ENCODE measurements around the gene TSPEAR.
A peak's percentile ranks its signal among the peaks of the same experiment; 100 is the strongest.

The TSPEAR gene

GRCh38 chr21:44740742-44741141, 29.4 kb upstream of the TSPEAR start:
- no peak for DNase-seq (ENCODE audit: low read depth)

DNA sequence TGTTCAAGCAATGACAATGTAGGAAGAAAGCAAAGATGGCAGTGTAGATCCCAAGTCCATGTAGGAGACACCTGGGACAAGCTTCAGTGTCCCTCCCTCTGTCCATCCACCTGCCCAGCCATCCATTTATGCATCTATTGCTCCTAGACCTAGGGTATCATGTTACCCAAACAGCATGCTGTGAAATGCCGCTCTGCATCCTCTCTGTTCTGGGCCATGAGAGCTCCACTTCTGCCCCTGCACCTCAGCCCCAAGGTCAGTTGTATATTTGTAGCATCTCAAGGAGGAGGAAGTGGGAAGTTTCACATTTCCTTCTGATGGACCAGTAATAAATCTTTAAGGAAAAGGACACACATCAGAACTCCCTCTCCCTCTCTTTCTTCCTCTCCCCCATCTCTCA, 27.9 kb upstream of the TSPEAR start:
- DNase-seq (ENCODE audit: low read depth): no peak

DNA sequence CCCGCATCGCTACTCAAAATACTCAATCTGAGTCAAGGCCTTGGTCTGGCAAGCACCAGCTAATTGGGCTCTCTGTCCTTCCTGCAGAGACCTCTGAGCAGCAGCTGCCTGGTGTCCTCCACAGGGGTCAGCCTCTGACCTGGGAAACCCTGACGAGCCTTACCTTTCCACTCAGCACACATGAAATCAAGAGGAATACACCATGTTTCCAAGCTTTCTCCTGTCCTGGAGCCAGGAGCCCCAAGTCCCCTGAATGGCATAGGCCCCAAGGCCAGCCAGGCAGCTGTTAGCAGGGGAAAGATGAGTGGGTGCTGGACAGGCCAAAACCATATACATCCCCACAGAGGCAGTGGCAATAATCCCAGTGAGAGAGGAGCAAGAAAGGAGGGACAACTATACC, 27.2 kb upstream of the TSPEAR start:
- DNase-seq (ENCODE audit: low read depth): no peak

DNA sequence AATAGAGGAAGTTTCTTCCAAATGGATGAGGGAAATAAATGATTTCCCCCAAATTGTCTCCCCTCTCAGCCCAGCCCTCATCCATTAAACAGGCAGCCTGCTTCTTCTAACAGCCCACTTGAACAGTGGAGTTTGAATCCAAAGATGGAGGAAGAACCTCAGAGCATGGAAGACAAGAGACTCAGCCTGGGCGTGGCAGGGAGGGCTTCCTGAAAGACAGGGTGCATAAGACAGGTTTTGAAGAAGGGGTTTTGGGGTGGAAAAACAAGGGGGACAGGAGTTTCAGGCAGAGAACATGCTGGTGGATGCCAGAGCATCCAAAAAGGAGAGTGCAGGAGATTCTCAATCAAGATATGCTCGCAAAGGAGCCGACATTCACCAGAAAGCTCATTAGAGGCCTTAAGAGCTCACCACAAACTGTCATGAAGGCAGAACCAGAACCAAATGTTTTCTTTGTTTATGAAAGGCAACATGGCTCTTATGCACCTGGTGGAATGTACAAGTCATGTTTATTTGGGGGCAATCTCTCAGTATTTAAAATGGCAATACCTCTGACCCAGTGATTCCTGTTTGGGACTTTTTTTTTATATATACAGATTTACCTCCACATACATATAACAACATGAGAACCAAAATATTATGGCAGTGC, 26.5 kb upstream of the TSPEAR start:
- peak; percentile 21 for DNase-seq (ENCODE audit: low read depth)

GRCh38 chr21:44736291-44737004, 25.1 kb upstream of the TSPEAR start:
- no peak for DNase-seq (ENCODE audit: low read depth)

DNA sequence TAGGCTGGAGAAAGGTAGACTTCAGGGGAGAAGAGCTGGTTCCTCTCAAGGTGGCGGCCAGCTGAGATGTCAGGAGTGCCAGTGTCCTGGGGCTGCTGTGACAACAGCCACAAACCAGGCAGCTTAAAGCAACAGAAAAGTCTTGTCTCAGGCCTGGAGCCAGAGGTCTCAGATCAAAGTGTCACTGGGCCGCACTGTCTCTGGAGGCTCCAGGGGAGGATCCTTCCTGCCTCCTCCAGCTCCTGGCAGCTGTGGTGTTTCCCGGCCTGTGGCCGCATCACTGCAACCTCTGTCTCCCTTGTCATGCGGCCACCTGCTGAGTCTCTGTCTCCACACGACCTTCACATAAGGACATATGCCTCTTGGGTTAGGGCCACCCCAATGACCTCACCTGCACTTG, 24.4 kb upstream of the TSPEAR start:
- no peak for DNase-seq (ENCODE audit: low read depth)

GRCh38 chr21:44734841-44735240, 23.5 kb upstream of the TSPEAR start:
- no peak for DNase-seq (ENCODE audit: low read depth)

GRCh38 chr21:44734026-44734745, 22.8 kb upstream of the TSPEAR start:
- no peak for DNase-seq (ENCODE audit: low read depth)

DNA sequence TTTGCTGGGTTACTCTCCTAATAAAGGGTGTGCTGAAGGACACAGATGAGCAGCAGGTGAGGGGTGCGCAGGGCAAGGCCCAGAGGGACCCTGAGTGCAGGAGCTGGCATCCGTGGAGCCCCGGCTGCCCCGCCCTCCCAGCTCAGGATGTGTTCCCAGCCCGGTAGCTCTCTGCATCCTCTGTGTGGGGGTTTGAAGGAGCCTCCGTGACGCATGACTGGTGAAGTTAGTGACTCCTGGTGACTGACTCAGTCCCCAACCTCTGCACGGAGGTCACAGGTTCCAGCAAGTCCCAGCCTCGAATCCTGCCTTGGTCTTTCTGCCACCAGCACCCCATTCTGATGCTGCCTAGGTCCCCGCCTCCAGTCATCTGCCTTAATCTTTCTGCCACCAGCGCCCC, 21.6 kb upstream of the TSPEAR start:
- DNase-seq (ENCODE audit: low read depth): no peak

GRCh38 chr21:44732263-44732662, 20.9 kb upstream of the TSPEAR start:
- no peak for DNase-seq (ENCODE audit: low read depth)

- no peak for DNase-seq (ENCODE audit: low read depth)
Observed at GRCh38 chr21:44730951-44731579, 19.7 kb upstream of the TSPEAR start.

GRCh38 chr21:44730028-44730395, 18.6 kb upstream of the TSPEAR start:
- DNase-seq (ENCODE audit: low read depth): no peak

GRCh38 chr21:44729336-44730027, 18.1 kb upstream of the TSPEAR start:
- no peak for DNase-seq (ENCODE audit: low read depth)

- no peak for DNase-seq (ENCODE audit: low read depth)
Observed at GRCh38 chr21:44728716-44729115, 17.3 kb upstream of the TSPEAR start.

DNA sequence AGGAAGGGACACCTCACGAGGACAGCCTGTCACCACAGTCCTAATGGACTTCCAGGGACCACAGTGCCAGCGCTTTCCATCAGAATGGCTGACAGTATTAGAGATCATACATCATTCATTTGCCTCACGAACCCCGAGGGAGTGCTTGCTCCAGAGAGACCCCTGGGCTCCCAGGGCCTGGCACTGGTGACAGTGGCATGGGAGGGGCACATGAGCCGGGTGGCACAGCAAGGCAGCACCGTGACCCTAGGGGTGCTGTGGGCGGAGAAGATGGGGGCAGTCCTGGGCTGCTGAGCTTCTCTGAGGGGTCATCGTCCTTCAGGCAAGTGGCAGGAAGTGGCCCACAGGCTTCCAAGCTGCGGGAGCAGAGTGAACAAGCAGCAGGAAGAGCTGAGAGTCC, 16.4 kb upstream of the TSPEAR start:
- DNase-seq (ENCODE audit: low read depth): no peak

- DNase-seq (ENCODE audit: low read depth): no peak
Observed at GRCh38 chr21:44727321-44727720, 15.9 kb upstream of the TSPEAR start.

GRCh38 chr21:44726826-44727225, 15.5 kb upstream of the TSPEAR start:
- DNase-seq (ENCODE audit: low read depth): no peak

- DNase-seq (ENCODE audit: low read depth): no peak
Observed at GRCh38 chr21:44724926-44725325, 13.6 kb upstream of the TSPEAR start.

DNA sequence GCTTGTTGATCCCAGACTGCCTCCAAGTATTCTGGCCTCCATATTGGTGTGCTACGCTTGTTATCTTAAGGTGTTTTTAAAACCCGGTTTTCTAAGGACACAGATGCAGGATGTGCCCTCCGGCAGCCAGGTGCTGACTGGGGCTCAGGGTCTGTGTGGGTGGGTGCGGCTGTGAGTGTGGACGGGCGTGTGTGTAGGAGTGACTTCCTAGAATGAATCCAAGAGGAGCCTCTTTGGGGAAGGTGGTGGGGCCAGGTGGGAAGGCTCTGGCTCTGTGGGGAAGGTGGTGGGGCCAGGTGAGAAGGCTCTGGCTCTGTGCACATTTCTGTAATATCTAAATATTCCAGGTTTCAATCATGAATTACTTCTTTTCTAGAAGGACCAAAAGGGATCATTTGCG, 12.8 kb upstream of the TSPEAR start:
- DNase-seq (ENCODE audit: low read depth): no peak

GRCh38 chr21:44723177-44724131, 12.1 kb upstream of the TSPEAR start:
- peak; percentile 7 for DNase-seq (ENCODE audit: low read depth)

- no peak for DNase-seq (ENCODE audit: low read depth)
Observed at GRCh38 chr21:44722731-44723130, 11.4 kb upstream of the TSPEAR start.

Data from amniotic epithelial cell (primary cell).